HG02798 (cell line): ENCODE measurements around the gene GALNT10.

Experiments used
- ATAC-seq: cut with Tn5 transposase; IDR thresholded peaks from one replicate; pipeline ENCODE4 v1.9.1; 2021; ENCODE audit warnings: mild to moderate bottlenecking; ENCODE audit not compliant: unreplicated experiment, poor library complexity

The GALNT10 gene

GRCh38 chr5:154201108-154201769 lies 10.7 kb downstream of the GALNT10 start:
- ATAC-seq = no peak

- peak; percentile 96 for ATAC-seq
Measured at GRCh38 chr5:154202379-154203260, 12.1 kb downstream of the GALNT10 start.

- ATAC-seq = no peak
Measured at GRCh38 chr5:154203798-154204578, 13.5 kb downstream of the GALNT10 start.

GRCh38 chr5:154205441-154206117 lies 15.0 kb downstream of the GALNT10 start:
- ATAC-seq = no peak

GRCh38 chr5:154206311-154206710 lies 15.8 kb downstream of the GALNT10 start:
- no peak for ATAC-seq

- ATAC-seq = no peak
Measured at GRCh38 chr5:154207204-154207603, 16.7 kb downstream of the GALNT10 start.

- no peak for ATAC-seq
Measured at GRCh38 chr5:154209591-154210081, 19.1 kb downstream of the GALNT10 start.

- no peak for ATAC-seq
Measured at GRCh38 chr5:154210163-154210562, 19.6 kb downstream of the GALNT10 start.

- no peak for ATAC-seq
Measured at GRCh38 chr5:154211641-154212390, 21.3 kb downstream of the GALNT10 start.

- ATAC-seq = no peak
Measured at GRCh38 chr5:154213592-154213991, 23.1 kb downstream of the GALNT10 start.

GRCh38 chr5:154214371-154215106 lies 24.0 kb downstream of the GALNT10 start:
- ATAC-seq = peak; percentile 74

- no peak for ATAC-seq
Measured at GRCh38 chr5:154215571-154216325, 25.2 kb downstream of the GALNT10 start.

GRCh38 chr5:154217462-154217861 lies 26.9 kb downstream of the GALNT10 start:
- ATAC-seq = no peak

- ATAC-seq = no peak
Measured at GRCh38 chr5:154218786-154219185, 28.3 kb downstream of the GALNT10 start.

GRCh38 chr5:154220625-154221024 lies 30.1 kb downstream of the GALNT10 start:
- ATAC-seq = no peak

GRCh38 chr5:154221371-154221896 lies 30.9 kb downstream of the GALNT10 start:
- no peak for ATAC-seq

GRCh38 chr5:154222414-154222813 lies 31.9 kb downstream of the GALNT10 start:
- ATAC-seq = no peak

- ATAC-seq = no peak
Measured at GRCh38 chr5:154223320-154223719, 32.8 kb downstream of the GALNT10 start.
